ENCODE data around the gene UNC13D.

UNC13D gene

DNA sequence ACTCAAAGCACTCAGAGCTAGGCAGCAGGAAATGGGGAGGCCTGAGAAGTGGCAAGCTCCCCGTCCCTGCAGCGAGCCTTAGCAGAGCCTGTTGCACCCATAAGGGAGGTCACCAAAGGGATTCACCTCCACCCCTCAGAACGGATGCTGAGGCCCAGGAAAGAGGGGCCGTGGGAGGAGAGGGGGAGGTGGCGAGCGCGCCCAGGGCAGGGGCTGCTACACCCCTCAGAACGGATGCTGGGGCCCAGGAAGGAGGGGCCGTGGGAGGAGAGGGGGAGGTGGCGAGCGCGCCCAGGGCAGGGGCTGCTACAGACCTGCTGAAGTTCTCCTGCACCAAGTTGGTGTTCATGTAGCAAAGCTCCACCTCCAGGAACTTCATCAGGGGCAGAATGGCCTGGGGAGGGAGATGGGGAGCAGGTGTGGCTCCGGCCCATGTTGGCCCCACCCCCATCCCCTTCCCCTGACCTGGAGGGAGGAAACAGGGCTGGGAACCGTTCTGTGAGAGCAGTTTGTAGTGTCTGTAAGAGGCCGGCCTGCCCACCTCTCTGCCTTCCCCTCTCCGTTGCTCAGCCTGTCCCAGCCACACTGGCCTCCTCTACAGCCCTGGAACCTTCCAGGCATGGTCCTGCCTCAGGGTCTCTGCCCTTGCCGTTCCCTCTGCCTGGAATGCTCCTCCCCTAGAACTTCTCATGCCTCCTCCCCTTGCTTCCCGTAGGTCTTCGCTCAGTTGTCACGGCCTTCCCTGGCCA lies 11.4 kb downstream of the UNC13D start:
- peak in 2 of 5 experiments; percentile 32 to 60 for DNase-seq

DNA sequence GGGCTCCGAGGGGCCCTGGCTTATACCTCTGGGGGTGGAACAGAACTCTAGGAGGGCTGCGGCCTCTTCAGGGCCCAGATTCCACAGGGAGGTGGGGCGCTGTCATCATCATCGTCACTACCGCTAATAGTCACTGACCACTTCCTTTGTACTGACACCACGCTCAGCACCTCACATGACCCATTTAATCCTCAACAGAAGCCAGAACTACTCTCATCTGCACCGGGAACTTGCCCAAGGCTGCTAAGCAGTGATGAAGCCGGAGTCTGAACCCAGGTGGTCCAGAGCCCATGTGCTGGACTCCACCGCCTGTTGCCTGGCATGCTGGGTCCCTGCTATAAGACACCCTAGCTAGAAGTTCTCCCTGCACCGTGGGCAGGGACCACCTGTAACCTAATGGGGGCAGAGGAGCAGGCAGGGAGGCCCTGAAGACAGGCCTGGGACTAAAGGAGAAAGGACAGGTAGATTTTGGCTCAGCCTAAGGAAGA lies 12.0 kb downstream of the UNC13D start:
- peak in 3 of 5 experiments; percentile 32 to 85 (median 77) for DNase-seq

DNA sequence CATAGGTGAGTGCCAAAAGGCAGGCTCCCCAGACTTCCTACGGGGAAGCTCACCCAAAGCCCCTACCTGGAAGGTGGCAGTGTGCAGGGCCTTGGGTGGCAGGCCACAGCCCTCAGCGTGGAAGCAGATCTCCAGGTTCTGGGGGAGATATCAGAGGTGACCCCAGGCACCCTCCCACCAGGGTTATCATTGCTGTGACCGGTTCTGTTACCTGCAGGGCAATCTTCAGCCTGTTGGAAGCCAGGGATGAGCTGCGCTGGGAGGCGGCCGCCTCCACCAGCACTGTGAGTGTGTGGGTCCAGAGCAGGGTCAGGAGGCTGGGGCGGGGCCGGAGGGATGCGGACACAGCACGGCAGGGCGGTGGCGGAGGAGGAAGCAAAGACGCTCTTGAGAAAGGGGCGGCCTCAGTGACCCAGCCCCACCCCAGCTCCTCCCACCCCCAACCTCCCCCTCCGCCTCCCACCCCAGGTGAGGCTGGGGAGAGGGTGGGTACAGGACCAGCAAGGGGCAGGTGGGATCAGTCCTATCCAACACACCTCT lies 13.1 kb downstream of the UNC13D start:
- DNase-seq: no peak

DNA sequence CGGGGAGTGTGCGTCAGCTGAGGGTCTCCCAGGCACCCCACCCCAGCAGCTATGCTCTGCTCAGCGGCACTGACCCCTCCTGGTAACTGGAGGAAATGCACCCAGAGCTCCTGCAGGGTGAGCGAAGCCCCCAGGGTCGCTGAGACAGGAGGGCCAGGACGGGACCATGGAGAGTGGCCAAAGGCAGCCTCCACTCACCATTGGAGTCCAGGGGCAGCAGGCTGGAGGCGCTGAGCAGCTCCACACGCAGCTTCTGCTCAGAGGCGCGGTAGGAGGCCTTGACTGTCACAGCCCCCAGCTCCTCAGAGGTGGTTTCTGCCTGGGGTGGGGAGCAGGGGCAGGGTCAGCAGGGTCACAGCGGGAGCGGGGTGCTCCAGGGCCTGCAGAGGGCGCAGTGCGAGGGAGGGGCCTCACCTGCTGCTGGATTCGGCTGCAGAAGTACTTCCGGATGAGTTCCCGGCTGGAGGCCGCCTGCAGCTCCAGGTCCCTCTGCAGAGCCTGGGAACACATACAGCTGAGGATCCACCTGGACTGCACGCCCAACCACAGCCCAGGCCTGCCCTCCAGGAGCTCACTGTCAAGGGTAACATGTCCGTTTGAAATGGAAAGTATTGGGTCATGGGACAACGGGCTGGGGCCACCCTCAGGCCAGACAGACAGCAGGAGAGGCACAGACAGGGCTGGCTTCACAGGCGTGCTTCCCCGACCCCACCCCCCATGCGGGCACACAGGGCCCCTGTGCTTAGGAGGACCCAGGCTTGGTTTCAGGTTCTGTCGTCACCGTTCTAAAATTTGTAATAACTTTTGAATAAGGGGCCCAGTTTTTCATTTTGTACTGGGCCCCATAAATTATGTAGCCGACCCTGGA lies 13.8 kb downstream of the UNC13D start:
- DNase-seq: peak in 1 of 5 experiments; percentile 22

DNA sequence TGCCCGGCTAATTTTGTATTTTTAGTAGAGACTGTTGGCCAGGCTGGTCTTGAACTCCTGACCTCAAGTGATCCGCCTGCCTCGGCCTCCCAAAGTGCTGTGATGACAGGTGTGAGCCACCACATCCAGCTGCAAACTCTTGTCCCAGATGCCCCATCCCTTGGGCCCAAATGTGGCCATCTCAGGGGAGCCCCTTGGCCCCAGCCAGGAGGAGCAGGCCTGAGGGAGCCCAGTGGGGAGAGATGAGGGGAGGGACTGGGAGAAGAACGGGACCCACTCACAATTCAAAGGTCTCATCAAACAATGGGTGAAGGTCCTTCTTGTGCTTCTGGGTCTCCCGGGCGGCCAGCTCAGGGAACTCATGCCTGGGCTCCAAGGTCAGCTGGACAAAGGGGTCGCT lies 14.5 kb downstream of the UNC13D start:
- DNase-seq: no peak

DNA sequence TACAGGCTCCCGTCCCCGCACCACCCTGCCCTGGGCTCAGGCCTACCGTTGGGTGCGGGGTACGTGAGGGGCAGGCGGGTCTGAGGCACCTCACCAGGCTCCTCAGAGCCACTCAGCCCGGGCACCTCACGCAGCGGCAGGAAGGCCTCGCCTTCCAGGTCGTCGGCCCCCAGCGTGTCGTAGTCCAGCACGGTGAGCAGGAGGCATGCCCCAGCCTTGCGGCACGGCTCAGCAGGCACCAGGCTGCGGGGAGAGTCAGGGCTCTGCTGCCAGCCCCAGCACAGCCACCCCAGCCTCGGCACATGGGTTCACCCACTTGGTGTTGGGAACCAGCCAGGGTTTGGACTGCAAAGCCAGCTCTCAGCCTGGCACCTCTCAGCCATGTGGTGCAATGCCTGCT lies 15.5 kb downstream of the UNC13D start:
- DNase-seq: no peak

DNA sequence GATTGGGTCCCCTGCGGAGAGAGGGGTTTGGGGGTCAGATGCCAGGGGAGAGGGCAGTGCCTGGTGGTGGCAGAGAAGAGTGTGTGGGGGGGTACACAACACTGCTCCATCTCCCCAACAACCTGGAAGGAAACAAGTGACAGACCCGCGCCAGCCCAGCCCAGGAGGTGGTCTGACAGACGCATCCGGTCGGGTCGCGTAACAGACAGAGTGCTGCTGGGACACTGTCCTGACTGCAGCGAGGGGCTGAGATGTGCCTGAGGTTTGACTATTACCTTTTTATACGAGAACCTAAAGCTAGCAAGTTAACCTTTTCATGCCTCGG lies 16.2 kb downstream of the UNC13D start:
- no peak for DNase-seq

DNA sequence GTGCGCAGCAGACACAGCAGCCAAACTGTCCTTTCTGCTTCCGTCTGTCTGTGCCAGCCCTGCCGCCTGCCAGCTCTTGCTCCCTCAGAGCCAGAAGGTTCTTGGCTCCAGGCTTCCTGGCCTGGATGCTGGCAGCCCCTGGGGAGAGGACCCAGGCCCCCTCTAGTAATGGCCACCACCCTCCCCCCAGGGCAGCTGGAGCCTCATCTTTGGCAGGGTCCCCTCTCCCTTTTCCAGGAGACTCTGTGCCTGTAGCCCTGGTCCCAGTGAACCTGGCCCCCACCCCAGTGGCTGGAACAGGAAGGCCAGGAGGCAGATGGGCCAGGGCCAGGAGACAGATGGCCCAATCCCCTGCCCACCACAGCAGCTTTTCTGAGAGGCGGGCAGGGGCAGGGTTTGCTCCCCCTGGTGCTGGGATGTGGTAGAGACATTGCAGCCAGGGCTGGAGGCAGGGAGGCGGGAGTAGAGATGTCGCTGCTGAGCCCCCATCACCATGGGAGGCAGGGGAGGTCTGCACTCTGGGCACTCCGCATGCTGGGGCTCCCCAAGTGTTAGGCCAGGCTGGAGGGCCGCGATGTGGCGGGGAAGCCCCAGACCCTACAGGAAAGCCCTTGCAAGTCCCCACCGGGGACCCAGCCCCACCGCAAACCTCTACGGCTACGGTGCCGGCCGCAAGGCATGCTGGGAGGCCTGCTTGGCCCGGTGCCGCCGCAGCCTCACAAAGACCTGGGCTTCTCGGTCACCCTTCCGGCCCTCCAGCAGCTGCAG lies 16.7 kb downstream of the UNC13D start:
- DNase-seq: peak; percentile 39 to 75 (median 54)

DNA sequence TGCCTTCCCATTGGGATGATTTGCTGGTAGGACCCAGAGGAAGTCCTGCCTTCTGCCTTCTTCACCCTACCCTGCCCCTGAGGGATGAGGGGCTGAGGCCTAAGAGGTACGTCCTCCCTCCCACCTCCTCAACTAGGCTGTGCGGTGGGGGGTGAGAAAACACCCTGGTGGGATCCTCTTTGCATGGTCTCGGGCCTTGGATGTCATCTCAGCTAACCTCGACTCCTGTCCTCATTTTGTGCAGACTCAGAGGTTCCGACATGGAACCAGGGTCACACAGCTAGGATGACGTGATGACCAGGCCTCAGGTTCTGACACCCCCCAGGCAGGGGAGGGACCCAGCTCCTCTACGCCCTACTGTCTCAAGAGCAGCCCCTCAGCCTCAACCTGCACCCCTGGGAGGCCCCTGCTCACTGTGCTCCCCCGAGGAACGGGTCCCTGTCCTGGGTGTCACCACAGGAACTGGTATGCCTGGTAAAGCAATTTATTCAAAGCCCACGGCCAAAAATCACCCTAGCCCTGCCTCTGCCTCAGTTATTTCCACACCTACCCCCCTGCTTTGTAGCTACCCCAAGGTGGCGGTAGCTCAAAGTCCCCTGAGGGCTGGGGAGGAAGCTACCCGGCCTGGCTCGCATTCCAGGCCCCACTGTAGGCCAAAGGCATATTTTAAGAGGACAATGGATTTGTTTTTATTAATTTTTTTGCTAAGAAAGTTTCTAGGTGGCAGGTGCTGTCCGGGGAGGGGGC lies 17.5 kb downstream of the UNC13D start:
- no peak for DNase-seq

DNA sequence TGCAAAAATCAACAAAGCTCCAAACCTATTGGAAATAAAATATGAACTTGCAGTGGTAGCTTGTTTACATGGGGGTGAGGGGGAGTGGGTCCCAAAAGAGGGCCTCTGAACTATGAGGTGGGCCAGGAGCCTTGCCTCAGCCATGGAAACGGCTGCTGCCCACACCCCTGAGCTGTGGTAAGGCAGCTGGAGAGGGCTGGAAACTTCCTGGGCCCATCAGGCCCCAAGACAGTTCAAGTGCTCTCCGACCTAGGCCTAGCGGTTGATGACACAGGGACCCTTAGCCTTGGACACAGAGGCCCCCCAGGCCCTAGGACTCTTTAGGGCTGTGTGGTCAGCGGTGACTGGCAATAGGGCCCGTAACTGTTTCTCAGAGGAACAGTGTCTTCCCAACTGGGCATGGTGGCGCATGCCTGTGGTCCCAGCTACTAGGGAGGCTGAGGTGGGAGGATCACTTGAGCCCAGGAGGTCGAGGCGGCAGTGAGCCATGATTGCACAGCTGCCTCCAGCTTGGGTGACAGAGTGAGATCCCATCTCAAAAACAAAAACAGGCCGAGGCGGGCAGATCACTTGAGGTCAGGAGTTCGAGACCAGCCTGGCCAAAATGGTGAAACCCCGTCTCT lies 18.3 kb downstream of the UNC13D start:
- no peak for DNase-seq

DNA sequence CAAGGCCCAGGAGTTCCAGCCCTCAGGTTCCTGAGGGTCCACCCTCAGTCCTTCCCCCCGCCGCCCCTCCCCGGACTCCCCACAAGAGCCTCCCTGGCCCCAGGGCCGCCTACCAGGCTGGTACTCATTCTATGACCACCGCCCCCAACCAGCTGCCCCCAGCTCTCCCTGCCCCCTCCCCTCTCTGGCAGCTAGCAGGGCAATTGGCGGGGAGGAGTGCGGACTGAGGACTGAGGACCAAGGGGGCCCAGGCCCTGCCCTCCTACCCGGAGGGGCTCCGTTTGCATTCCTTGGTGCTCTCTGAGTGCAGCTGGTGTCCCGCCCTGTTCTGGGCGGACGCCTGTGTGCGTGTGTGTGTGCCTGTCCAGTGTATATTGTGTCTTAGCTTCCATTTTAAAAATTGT lies 19.1 kb downstream of the UNC13D start:
- no peak for DNase-seq

DNA sequence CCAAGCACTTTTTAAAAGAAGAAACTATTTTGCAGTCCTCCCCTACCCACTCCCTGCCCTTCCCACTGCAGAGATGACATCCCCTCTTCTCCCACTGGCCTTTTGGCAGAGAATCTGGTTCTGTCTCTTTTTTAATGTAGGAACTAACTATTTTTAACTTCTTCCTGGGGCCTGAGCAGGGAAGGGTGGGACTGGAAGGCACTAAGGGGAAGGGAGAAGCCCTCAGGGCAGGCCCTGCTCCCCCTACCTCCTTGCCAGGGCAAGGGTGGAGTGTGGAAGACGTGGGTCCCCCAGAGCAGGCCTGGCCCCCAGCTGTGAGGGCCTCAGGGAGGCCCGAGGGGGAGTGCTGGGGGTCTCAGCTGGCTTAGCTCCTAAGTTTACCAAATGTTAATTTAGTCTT lies 19.5 kb downstream of the UNC13D start:
- no peak for DNase-seq

DNA sequence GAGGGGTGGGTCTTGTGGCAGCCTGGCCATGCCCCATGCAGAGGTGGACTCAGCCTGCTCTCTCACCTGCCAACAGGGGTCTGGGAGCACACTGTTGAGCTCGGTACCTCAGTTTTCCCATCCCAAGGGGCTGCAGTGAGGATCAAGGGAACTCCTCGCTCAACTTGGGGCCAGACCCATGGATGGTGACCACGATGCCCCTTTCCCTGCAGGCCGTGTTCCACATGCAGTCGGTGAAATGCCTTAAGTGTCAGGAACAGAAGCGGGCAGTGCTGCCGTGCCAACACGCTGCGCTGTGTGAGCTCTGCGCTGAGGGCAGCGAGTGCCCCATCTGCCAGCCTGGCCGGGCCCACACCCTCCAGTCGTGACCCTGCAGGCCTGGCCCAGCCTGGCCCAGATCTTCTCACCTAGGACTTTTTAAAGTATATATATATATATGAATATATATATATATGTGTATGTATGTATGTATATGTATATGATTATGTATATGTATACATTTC lies 20.1 kb downstream of the UNC13D start:
- DNase-seq: no peak

DNA sequence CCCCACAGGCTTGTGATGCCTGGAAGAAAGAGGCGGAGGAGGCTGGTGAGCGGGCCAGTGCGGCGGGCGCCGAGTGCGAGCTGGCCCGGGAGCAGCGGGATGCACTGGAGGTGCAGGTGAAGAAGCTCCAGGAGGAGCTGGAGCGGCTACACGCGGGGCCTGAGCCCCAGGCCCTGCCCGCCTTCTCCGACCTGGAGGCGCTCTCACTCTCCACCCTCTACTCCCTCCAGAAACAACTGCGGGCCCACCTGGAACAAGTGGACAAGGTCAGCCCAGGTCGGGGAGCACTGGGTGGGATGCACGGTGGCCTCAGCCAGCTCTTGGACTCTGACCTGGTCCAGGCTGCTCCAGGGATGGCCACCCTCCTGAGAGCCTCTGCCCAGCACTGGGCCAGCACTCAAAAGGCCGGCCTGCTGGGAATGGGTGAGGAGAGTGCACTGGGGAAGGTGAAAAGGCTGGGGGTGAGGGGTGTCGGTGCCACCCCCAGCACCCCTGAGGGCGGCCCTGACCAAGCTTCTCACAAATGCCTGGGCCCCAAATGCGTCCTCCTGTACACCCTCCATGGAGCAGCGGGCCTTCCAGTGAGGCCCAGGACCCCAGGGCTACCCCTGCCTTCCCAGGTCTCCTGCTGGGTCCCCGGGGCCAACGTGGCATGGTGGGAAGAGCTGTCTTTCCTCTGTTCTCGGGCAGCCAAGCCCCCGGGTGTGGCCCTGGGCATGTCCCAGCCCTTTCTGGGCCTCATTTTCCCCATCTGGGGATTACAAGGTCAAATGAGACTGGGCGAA lies 20.8 kb downstream of the UNC13D start:
- DNase-seq: no peak

DNA sequence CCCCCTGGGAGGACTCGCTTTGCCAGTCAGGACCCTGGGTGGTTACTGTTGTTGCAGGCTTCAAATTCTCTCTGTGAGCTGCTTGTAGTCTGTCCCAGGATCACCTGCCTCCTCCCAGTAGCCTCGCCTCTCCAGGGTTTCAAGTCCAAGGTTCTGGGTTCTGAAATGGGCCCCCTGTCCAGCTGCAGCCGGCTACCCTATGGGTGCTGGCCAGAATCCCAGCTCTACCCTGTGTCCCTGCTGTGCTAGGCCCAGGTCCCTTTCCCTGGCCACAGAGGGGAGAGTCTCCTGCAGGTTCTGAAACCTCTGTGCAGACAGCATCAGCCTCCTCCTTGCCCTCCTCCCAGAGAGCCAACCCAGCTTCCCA lies 21.4 kb downstream of the UNC13D start:
- no peak for DNase-seq

DNA sequence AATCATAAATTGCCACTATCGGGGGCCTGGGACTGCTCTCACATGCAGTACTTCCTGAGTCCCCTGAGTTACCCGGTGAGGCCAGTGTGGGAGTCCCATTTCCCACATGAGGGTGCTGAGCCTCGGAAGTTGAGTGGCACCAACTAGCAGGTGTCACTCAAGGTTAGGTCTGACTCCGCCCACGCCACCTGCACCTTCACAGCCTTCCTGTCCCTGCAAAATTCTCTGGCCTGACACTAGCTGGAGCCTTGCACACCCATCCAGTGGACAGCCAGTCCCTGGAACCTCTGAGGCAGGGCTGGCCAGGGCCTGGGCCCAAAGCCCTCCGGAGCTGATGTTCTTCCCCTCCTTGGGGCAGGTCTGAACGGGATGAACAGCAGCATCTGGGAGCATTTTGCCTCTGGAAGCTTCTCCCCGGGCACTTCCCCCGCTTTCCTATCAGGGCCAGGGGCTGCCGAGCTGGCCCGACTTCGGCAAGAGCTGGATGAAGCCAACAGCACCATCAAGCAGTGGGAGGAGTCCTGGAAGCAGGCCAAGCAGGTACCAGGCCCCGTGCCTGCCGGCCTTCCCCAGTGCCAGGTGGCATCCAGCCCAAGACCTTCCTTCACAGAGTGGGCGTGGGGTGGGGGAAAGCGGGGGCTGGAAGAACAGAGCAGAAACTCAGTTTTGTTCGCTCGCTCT lies 21.9 kb downstream of the UNC13D start:
- DNase-seq: peak in 2 of 5 experiments; percentile 31 to 44

DNA sequence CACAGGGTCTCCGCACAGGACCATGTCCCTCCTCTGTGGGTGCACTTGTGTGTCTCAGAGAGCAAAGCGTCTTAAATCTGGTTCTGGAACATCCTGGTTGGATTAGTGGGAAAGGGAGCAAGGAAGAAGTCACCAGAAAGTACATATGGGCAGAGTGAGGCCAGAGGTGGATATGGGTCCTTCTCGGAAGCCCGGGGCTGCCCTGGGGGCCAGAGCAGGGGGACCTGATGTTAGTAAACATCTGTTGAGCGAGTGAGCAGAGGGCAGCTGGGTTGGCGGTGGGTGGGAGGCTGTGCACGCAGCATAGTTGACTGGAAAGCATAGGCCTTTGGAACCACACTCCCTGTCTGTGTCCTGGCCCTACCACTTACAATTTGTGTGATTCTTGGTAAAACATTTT lies 22.7 kb downstream of the UNC13D start:
- no peak for DNase-seq

DNA sequence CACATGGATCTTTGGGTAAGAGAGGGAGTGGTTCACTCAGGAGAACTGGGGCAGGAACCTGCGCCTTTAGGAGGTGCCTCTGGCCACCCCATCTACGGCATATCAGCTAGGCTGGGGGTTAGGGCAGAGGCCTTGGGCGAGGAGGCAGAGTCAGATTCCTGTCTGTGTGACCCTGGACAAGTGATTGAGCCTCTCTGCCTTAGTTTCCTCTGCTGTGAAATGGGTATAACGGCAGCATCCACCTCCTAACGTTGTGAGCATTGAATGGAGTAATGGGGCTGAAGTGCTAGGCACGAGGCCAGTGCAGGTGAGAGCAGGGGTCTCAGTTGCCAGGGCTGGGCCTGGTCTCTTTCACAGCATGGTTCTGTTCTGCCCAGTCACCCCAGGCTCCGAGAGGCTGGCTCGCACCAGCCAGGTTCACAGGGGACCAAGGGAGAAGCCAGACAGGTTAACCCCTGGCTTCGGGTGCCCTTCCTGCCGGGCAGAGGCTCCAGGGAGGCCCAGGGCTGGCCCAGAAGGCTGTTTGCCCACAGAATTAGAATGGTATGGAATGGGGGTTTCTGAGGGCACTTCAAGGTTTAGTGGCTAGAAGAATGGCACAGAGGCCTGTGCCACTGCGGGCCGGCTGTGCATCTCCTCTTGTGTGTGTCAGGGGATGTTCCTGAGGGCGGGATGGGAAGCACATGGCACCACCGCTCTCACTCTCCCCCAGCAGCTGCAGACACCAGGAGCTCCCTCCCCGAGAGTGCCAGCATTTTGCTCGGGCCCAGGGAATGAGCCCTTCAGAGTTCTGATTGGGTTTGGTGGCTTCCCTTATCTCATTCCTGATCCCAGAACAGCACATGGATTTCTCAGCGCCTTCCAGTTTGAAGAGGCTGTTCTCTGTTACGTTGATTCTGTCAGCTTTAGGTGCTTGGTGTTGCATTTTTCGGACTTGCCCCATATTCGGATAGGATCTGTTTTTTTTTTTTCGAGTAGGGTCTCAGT lies 23.8 kb downstream of the UNC13D start:
- DNase-seq: no peak

DNA sequence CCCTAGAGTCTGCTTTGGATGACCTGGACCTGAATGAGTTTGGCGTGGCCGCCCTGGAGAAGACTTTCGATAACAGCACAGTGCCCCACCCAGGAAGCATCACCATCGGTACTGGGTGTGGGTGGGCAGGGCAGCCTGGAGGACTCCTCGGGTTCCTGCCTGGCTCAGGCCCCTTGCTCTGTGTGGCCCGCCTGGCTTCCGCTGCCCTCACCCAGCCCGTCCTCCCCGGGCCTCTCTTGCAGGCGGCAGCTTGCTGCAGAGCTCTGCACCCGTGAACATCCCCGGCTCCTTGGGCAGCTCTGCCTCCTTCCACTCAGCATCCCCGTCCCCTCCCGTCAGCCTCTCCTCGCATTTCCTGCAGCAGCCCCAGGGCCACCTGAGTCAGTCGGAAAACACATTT lies 24.5 kb downstream of the UNC13D start:
- no peak for DNase-seq

Data from T-helper 2 cell (primary cell).